PC-3 (cell line): ENCODE data around the gene TSHZ3.

Source experiments
- EZH2 ChIP-seq: fragments of 300-600 bp; sonication (generic); IDR thresholded peaks from one replicate; pipeline ENCODE4 v1.6.1; 2017; ENCODE audit warnings: antibody characterized with exemption, mild to moderate bottlenecking, low read length; ENCODE audit not compliant: unreplicated experiment
- TF ChIP-seq, protein P1 (sequence below): fragments of 300-600 bp; sonication (generic); conservative IDR thresholded peaks from 2 replicates; pipeline ENCODE4 v1.5.1; 2017; ENCODE audit warnings: antibody characterized with exemption, low read depth, mild to moderate bottlenecking, low read length

DNA sequence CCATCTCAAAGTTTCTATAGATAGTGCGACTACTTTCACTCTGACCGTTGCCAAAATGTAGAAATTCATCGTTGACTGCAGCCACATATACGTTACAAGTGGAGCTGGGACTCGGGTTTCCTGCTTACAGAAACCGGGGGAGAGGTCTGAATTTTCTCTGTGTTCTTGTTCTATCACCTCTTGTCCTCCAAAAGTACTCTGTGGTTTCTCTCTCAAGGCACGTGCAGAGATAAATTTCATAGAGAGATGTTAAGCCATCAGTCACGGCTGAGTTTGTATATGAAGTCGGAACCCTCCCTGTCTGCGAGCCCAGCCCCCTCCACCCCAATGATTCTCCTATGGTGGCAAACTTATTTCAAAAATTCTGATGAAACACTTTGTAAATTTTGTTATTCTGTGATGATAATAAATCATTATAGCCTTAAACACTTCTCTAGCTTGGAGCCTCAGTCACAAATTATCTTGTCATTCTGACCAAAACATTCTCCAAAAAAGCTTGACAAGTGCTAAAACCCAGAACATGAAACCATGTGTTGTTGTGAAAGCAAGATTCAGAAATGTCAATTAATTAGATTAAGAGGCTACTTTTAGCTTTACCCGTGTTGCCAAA lies 87.5 kb downstream of the TSHZ3 start:
- TF ChIP-seq, protein P1, sequence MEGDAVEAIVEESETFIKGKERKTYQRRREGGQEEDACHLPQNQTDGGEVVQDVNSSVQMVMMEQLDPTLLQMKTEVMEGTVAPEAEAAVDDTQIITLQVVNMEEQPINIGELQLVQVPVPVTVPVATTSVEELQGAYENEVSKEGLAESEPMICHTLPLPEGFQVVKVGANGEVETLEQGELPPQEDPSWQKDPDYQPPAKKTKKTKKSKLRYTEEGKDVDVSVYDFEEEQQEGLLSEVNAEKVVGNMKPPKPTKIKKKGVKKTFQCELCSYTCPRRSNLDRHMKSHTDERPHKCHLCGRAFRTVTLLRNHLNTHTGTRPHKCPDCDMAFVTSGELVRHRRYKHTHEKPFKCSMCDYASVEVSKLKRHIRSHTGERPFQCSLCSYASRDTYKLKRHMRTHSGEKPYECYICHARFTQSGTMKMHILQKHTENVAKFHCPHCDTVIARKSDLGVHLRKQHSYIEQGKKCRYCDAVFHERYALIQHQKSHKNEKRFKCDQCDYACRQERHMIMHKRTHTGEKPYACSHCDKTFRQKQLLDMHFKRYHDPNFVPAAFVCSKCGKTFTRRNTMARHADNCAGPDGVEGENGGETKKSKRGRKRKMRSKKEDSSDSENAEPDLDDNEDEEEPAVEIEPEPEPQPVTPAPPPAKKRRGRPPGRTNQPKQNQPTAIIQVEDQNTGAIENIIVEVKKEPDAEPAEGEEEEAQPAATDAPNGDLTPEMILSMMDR: no peak
- TF ChIP-seq EZH2: no peak
